ENCODE data around the gene SOD2.
"Not testable (repeated sequence)": the region's sequence is repeated elsewhere in the genome, so short reads cannot be mapped to it uniquely, and the experiment has no call there.

The SOD2 gene

DNA sequence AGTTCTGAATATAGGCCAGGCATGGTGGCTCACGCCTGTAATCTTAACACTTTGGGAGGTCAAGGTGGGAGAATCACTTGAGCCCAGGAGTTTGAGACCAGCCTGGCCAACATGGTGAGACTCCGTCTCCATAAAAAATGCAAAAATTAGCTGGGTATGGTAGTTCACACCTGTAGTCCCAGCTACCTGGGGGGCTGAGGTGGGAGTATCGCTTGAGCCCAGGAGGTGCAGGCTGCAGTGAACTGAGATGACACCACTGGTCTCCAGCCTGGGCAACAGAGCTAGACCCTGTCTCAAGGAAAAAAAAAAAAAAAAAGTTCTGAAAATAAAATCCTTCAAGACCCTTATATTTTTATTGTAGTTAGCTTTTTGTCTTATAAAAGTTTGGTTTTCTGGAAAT lies 22.6 kb upstream of the SOD2 start:
- no peak for DNase-seq

GRCh38 chr6:159715166-159715565 lies 22.1 kb upstream of the SOD2 start:
- no peak for DNase-seq

DNA sequence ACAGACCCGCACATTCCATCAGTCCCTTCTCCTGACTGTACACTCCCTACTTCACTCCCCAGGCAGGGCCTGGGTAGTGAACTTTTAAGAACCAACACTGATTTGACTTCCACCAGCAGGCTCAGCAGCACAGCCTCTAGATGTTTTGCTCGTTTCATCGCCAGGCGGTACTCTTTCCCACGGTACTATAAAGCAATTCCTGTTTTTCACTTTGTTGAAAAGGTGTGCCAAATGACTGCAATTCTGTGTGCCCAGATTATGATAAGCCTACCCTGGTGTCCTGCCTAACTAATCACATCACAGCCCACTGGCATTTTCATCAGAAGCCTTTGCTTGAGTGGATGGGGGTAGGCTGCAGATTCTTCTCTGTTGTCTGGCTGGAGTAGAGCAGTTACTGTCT lies 21.4 kb upstream of the SOD2 start:
- no peak for DNase-seq

DNA sequence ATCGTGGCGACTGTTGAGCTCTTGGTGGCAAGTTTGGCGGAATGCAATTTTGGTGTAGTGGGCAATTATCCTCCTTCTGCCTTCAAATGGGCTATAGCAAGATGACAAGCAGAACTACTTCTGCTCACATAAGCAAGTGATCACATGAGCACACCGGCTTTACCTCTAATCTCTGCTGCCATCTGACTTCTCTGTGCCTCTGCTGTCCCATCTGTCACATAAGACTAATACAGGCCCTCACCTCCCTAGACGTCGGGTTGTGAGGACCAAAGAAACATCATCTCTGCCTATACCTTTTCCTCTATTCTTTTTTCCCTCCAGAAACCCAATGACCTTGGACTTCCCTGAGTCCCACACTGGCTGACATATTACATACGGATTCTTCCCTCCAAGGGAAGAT lies 20.9 kb upstream of the SOD2 start:
- DNase-seq, result no peak

GRCh38 chr6:159712389-159712788 lies 19.3 kb upstream of the SOD2 start:
- not testable (repeated sequence) for DNase-seq

GRCh38 chr6:159710603-159711002 lies 17.6 kb upstream of the SOD2 start:
- not testable (repeated sequence) for DNase-seq

DNA sequence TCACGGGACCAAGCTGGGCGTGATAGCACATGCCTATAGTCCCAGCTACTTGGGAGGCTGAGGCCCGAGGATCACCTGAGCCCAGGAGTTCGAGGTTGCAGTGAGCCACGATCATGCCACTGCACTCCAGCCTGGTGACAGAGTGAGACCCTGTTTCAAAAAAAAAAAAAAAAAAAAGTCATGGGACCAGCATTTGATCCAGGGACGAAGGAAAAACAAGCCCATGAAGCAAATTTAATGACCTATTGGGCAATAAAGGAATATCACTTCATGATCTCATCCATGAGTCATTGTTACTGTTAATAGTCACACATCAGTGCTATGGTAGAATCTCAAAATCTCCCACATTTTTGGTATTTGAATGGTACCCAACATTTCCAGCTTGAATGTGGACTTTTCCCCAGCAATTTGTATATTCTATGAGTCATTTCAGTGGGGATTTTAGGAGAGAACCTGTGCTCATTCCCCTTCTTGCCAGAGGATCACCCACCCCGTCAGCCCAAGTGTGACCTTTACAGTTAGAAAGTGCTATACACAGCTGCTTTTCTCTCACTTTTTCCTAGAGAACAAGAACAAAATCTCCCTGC lies 8.5 kb upstream of the SOD2 start:
- no peak for DNase-seq

GRCh38 chr6:159700970-159701369 lies 7.9 kb upstream of the SOD2 start:
- DNase-seq, result peak in 1 of 3 experiments; percentile 51

DNA sequence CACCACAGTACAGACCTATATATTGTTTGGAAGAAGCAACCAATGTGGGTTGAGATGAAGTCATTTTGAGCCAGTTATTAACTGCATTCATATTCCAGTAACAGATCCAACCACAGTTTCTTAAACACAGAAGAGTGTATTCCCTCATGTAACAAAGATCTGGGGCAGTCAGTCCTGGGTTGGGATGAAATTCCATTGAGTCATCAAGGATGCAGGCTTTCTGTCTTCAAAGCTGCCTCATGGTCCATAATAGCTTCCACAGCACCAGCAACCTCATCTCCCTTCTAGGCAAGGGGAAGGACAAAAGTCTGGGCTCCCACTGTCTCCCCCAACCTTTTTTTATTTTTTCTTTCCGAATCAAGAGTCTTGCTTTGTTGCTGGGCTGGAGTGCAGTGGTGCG lies 2.9 kb upstream of the SOD2 start:
- no peak for DNase-seq

GRCh38 chr6:159693894-159694545 lies 979 bp upstream of the SOD2 start:
- peak in 2 of 3 experiments; percentile 68 to 85 for DNase-seq

- DNase-seq, result peak in 2 of 3 experiments; percentile 36 to 87
Measured at GRCh38 chr6:159692303-159693127, 526 bp downstream of the SOD2 start.

- DNase-seq, result peak in 1 of 3 experiments; percentile 50
Measured at GRCh38 chr6:159691963-159692287, 1.1 kb downstream of the SOD2 start.

DNA sequence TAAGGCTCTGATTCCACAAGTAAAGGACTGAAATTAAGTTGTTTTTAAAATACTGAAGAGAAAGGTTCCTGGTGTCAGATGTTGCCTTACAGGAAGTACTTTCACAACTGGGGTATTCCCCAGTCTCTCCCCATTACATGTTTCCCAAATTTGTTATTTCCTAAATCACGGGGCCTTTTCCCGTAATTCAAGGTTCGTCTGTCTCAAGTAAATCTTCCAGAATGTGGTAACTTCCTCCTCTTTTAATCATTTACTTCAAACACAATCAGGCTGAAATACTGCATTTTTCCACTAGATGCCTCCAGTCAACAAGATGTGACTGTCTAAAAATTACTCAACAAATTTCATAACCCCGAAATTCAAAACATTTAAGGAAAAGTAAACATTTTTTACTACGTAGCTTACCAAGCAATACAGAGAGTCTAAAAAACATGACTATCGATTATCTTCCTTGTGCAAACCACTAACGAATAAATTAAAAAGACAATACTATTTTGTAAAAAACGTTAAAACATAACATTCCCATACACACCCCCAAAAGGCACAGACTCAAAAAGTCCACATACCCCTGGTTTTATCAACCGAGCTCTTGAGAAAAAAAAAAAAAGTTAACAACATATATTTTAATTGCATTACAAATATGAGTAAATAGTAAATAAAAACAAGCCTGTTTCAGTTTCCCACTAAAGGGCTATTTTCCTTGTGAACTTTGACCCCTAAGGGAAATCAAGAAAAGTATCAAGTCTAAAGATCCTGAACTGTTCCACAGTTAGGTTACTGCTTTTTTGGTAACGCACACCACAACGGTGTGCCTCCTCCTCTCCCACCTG lies 1.7 kb downstream of the SOD2 start:
- peak; percentile 7 to 60 (median 34) for DNase-seq

GRCh38 chr6:159690135-159690534 lies 2.9 kb downstream of the SOD2 start:
- not testable (repeated sequence) for DNase-seq

DNA sequence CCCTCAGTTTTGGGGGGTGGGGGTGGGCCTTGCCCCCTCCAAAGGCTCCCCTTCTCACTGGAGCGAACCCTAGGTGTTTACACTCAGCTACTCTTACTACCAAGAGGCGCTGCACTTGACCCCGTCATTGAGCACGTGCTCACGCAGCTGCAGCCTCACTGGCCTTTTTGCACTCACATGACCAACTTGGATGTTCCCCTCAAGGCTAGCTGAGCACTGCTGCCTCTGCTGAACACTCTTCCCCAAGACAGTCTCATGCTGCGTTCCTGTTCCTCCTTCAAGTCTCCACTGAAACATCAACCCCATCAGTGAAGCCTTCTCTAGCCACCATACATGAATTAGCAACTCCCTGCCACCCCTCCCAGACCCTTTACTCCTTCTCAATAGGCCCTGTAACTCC lies 4.0 kb downstream of the SOD2 start:
- DNase-seq, result no peak

GRCh38 chr6:159688266-159688905 lies 4.7 kb downstream of the SOD2 start:
- DNase-seq, result no peak

DNA sequence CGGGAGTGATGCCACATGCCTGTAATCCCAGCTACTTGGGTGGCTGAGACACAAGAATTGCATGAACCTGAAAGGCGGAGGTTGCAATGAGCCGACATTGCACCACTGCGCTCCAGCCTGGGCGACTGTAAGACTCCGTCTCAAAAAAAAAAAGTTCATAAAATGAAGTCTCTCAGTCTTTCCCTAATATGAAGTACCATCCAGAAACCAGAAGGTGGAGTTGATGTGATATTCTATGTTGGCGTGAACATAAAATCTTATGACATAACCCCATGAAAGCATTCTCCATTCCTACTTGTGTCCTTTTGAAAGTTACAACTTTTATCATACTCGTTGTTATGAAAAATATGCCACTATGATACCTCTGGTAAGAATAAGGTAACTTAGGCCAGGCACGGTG lies 5.7 kb downstream of the SOD2 start:
- DNase-seq, result no peak

- DNase-seq, result no peak
Measured at GRCh38 chr6:159686703-159687102, 6.3 kb downstream of the SOD2 start.

DNA sequence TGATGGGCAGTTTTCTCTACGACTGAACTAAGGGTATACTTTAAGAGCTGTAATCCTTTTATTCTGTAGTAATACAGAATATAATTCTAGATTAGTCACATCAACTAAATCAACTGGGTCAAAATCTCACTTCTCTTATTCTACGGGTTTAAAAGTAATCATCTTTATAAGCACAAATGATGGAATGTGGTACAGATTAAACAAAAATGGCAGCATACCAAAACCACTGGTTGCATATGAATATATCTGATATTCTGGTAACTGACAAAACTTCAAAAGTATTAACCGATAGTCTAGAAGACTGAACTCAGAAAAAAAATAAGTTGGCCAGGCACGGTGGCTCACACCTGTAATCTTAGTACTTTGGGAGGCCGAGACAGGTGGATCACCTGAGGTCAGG lies 7.0 kb downstream of the SOD2 start:
- DNase-seq, result no peak

GRCh38 chr6:159684013-159684304 lies 9.1 kb downstream of the SOD2 start:
- DNase-seq, result no peak

DNA sequence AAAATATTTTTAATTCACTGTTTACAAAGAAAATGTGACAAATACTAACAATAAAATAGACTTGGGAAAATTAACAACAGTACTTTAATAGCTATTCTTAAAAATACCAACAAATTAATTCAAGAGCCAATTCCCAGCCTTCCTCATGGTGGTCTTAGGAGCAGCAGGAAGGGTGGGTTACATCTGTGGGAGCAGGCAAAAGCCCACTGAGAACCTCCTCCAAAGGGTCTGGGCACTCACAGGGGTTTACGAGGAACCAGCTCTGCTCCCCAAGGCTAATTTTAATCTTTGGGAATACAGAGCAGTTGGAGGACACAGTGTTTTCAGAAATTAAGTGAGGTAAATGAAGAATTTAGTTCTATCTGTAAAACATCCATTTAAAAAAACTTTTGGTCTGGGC lies 10.2 kb downstream of the SOD2 start:
- no peak for DNase-seq

DNA sequence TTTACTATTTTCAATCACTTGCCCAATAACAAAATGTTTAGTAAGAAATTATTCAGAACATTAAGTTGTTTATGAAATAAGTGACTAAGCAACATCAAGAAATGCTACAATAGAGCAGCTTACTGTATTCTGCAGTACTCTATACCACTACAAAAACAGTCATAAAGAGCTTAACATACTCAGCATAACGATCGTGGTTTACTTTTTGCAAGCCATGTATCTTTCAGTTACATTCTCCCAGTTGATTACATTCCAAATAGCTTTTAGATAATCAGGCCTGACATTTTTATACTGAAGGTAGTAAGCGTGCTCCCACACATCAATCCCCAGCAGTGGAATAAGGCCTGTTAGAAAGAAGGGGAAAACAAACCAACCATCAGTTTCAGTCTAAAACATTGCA lies 10.7 kb downstream of the SOD2 start:
- DNase-seq, result no peak

All from NCI-H1417 (cell line).